ENCODE results near the gene SEPTIN11. TPM values are rescaled to one million over a fixed set of nuclear protein-coding genes. Genes with fewer than 3 reads are reported as not detected.

The SEPTIN11 gene
- total and polyA plus RNA-seq, 2 of the 4 experiments (the other 2 are of a cell fraction) = 267 to 573 TPM

GRCh38 chr4:76989391-76990061, 40.0 kb downstream of the SEPTIN11 start:
- no peak overlapping the region for H4K91ac ChIP-seq (ENCODE audit: insufficient read depth, low read depth, low read length)
- no peak overlapping the region for H2AK5ac ChIP-seq (ENCODE audit: low read depth, low read length)
- peak overlapping the region; percentile 93 for H2BK5ac ChIP-seq (ENCODE audit: low read depth, low read length, poor library complexity, severe bottlenecking)
- DNase-seq = no peak
- no peak overlapping the region for H3K4me3 ChIP-seq (ENCODE audit: insufficient read depth, low read depth, low read length)
- H4K8ac ChIP-seq (ENCODE audit: low read depth in 2 of 2, low read length in 2 of 2) = no peak overlapping the region; a peak in 1 of 4 replicates
- H3K79me1 ChIP-seq (ENCODE audit: low read depth in 1 of 2, low read length in 2 of 2) = peaks cover 14 to 64% of the 10 kb centered on the region in 2 experiments
- no peak overlapping the region for H3K23ac ChIP-seq (ENCODE audit: low read depth, low read length)
- H3K4me2 ChIP-seq (ENCODE audit: low read depth, low read length) = no peak overlapping the region
- H4K20me1 ChIP-seq (ENCODE audit: insufficient read depth, low read length) = peaks cover 44% of the 10 kb centered on the region
- no peak overlapping the region for H4K5ac ChIP-seq (ENCODE audit: low read depth, low read length)
- H3K36me3 ChIP-seq (ENCODE audit: control insufficient read depth, insufficient read depth, low read length) = peaks cover 7% of the 10 kb centered on the region
- H2BK20ac ChIP-seq (ENCODE audit: low read depth, low read length) = no peak overlapping the region
- no peak overlapping the region for H3K9ac ChIP-seq (ENCODE audit: low read depth, low read length)
- no peak overlapping the region for H3K18ac ChIP-seq (ENCODE audit: low read depth, low read length)
- no peak for TF ChIP-seq RFX5 (IDR thresholded peaks at IDR 0.05; ENCODE audit: low read depth, low read length)
- TF ChIP-seq MAZ (IDR thresholded peaks at IDR 0.05; ENCODE audit: borderline replicate concordance, low read depth, low read length) = no peak
- no peak for TF ChIP-seq BHLHE40 (IDR thresholded peaks at IDR 0.05; ENCODE audit: low read depth, low read length)
- no peak for TF ChIP-seq CTCF (conservative IDR thresholded peaks at IDR 0.05; ENCODE audit: low read depth, low read length)
- no peaks in the 10 kb centered on the region for H3K9me3 ChIP-seq (ENCODE audit: control insufficient read depth, insufficient read depth, low read length)
- ChIA-PET POLR2A (ENCODE audit: unreplicated experiment) (no interaction called here), CTCF (no interaction called here)
- in situ Hi-C loops (cut with MboI; ENCODE audit: low sequenced_read_pairs) = no loop called here
- WGBS, 2 experiments (ENCODE audit: extremely low coverage in 2 of 2, insufficient read length in 1 of 2) = no CpG with 5 or more reads among the region's 13 CpGs
- no peaks in the 10 kb centered on the region for H3K27me3 ChIP-seq (ENCODE audit: control insufficient read depth, insufficient read depth, low read length)
- H2BK15ac ChIP-seq (ENCODE audit: low read depth, low read length) = no peak overlapping the region; the same call in 2 of the 3 replicates
- H3K9me1 ChIP-seq (ENCODE audit: insufficient read depth, low read length) = peaks cover 20% of the 10 kb centered on the region
- peaks cover 31% of the 10 kb centered on the region for H3K4me1 ChIP-seq (ENCODE audit: control insufficient read depth, insufficient read depth, low read length)
- no peak overlapping the region for H2AFZ ChIP-seq (replicated peaks; ENCODE audit: low read length, poor library complexity)
- no peak overlapping the region for H3K56ac ChIP-seq (ENCODE audit: extremely low read depth, insufficient read depth, low read length)
- intact Hi-C loops (cut with micrococcal nuclease) = loop anchor here (5.0 kb wide), 1 partner anchor 33 kb away; no protein-coding TSS in a partner anchor
- H3K27ac ChIP-seq (ENCODE audit: insufficient read depth, low read length) = no peak overlapping the region
- no TSS peak for BruUV-seq (replicated peaks)
- ATAC-seq (ENCODE audit: low read depth) = no peak
- no peak overlapping the region for H3K14ac ChIP-seq (replicated peaks; ENCODE audit: low read depth, low read length)
- no peak overlapping the region for H3K4ac ChIP-seq (ENCODE audit: low read depth, low read length)
- H2BK120ac ChIP-seq (ENCODE audit: low read depth, low read length) = no peak overlapping the region
- no peak overlapping the region for H2AK9ac ChIP-seq (replicated peaks; ENCODE audit: low read depth, low read length, poor library complexity)
- dilution Hi-C loops (cut with HindIII; ENCODE audit: low sequenced_read_pairs, unreplicated experiment) = no loop called here

Data from IMR-90 (cell line).